ENCODE data around the gene SLF2.

Gene SLF2

GRCh38 chr10:100912605-100913469 lies at the start of gene SLF2:
TSS of gene SLF2 (plus strand) at chr10:100912963. CDS start at chr10:100913111, 148 bp downstream.
- peak; percentile 74 for DNase-seq

DNA sequence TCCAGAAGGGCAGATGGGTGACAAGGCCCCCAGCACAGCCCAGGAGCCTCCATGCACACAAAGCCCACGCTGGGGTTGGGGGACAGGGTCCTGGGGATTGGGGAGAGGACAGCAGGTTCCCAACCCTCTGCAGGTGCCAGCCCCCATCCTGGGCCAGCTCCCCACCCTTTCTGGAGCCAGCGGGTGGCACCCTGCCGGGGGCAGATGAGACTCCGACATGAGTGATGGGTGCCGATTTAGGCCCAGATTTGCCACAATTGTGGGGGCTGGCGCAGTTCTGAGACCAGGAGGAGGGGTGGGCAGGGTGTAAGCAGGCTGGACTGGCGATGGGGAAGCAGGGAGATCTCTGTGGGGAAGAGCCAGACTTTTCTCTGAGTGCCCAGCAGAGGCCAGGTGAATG lies 49.3 kb upstream of the SLF2 start:
- DNase-seq: no peak

DNA sequence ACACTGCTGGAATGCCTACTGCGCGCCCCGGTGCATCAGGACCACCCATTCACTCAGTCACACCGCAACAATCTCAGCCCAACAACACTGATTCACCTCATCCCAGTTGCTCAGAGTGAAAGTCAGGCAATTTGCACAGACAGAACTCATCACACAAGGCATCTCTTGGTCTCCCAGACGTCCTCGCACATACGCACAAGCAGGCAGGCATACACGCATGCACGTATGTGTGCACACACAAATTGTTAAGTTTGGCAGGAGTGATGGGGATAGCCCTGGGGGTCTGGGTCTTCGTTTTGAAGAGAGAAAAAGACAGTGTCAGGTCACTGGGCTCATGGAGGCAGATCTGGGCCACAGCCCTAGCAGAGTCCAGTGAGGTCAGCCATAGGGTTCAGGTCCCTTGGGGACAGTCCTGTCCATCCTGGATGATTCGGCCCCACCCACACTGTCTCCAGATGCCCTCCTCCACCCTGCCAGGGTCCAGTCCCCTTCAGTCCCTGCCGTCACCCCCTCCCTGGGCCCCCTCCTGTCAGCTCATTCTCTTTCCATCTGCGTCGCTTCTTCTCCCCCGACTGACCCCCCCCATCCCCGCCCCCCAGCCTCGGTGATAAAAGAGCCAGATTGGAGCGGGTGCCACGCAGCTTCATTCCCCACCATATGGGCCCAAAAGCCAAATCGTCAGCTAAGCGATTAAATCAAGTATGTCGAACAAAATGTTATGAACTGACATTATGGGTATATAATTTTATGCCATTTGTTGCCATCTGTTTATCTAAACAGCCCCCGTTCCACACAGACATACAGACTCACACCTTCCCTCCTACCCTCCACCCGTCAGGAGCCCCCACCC lies 48.5 kb upstream of the SLF2 start:
- no peak for DNase-seq

DNA sequence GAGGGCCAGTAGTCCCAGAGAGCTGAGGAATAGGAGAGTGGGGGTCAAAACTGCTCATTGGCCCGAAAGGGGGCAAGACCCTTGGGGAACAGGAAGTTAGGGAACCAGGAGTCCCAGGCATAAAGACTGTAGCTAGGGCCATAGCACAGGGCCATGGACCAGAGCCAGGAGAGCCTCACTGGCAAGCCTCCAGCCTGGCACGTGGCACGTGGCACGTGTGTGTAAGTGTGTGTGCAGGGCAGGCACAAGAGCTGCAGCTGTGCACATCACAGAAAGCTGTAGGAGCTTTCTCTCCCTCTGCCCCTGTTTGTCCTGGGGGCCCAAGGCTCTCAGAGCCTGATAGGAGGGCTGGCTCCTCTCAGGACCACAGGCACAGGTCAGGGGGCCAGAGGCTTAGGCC lies 47.8 kb upstream of the SLF2 start:
- DNase-seq: no peak

DNA sequence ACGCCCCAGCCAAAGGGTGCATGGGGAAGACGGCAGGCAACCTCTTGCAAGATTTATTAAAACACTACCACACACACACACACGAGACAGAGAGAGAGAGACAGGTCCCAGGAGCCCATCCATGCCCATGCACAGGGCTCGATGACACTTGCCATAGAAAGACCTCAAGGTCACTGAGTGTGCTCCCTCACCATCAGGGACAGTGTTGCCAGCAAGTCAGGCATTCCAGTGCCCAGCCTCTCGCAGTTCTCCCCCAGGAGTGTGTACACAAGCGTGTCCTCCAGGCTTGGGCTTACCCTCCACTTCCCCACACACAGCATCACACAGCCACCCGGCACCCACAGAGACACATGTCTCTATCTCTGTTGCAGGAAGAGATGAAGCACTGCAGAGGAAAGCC lies 46.8 kb upstream of the SLF2 start:
- DNase-seq: no peak

DNA sequence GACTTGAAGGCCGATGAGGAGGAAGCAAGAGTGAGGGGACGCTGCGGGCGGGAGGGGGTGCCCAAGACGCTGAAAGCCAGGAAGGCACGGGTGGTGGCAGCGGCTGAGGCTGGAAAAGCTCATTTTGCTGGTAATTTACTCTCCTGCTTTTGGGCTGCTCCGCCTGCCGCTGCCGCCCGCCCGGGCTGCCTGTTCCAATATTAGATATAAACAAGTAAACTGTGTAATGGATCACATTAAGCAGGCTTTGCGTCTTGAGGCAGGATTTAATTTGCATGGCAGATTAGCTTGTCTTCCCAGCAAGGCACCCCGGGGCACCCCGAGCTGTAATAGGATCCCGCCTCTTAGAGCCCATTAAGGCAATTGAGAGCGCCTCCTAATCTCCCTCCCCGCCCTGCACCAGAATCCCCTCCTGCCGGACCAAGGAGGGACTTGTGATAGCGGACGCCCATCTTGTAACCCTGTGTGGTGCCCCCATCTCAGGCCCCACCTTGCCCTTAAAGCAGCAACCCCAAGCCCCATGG lies 46.1 kb upstream of the SLF2 start:
- DNase-seq: peak; percentile 1

DNA sequence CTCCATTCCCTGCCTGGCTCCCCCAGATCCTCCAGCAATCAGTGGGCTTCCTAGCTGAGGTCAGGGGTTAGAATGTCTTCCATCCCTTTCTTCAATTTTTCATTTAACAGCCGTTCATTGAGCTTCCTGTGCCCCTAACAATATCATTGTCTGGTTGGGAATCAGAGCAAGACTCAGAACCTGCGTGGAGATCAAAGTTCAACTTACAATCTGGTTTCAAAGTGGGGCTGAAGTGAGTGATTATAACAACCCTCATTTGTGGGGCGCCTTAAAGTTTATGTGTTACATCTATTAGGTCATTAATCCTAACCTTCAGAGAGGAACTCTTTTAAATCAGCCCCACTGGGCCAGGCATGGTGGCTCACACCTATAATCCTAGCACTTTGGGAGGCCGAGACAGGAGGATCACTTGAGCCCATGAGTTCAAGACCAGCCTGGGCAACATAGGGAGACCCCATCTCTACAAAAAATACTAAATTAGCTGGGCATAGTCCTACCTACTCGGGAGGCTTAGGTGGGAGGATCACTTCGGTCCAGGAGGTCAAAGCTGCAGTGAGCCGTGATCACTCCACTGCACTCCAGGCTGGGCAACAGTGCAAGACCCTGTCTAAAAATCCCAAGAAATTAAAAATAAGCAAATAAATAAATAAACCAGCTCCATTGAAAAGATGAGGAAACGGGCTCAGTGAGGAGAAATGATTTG lies 45.4 kb upstream of the SLF2 start:
- no peak for DNase-seq

DNA sequence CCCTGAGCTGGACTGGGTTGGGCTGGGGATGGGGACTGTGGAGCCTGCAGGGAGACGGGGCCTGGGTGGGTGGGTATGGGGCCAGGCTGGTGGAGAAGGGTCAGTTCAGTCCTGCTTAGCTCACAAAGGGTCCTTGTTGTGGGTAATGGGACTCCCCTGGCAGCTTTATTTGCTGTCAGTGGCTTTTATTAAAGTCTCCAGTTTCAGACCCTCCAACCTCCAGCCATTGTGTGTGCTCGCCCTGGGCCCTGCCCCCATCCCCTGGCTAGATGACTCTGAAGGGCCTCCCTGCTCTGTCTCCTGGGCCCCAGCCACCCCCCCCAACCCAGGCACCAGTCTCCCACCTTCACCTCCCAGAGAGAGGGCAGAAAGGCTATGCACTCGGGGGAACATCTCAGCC lies 44.4 kb upstream of the SLF2 start:
- no peak for DNase-seq

GRCh38 chr10:100869399-100869798 lies 43.4 kb upstream of the SLF2 start:
- DNase-seq: no peak

DNA sequence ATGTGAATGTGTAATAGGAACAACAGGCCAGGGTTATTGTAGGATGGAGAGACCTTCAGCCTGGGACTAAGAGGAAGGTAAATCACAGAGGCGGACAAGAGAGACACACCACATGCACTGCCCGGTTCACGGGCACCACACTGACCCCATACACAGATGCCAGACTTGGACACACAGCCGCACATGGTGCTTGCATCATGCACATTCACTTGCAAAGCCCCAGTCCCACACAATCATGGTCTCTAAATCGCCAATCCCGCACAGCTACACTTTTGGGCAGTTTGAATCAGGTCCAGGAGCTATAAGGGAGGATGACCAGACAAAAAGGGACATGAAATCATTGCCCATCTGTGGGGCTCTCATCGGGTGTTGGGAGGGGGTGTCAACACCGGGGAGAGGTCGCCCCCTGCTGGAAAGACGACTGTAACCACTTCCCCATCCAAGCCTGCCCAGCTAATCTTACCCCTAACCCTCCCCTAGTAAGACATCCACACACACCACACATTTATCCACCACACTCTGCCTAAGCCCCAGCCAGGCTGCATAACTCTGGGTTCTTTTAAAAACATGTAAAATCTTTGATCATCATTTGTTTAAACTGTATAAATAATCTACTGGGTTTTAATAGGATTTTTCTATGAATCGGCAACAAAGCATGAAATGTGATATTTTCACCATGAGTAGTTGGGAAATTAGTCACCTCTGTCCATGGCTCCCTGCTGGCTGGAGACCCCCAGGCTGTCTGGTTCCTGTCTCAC lies 40.5 kb upstream of the SLF2 start:
- DNase-seq: no peak

DNA sequence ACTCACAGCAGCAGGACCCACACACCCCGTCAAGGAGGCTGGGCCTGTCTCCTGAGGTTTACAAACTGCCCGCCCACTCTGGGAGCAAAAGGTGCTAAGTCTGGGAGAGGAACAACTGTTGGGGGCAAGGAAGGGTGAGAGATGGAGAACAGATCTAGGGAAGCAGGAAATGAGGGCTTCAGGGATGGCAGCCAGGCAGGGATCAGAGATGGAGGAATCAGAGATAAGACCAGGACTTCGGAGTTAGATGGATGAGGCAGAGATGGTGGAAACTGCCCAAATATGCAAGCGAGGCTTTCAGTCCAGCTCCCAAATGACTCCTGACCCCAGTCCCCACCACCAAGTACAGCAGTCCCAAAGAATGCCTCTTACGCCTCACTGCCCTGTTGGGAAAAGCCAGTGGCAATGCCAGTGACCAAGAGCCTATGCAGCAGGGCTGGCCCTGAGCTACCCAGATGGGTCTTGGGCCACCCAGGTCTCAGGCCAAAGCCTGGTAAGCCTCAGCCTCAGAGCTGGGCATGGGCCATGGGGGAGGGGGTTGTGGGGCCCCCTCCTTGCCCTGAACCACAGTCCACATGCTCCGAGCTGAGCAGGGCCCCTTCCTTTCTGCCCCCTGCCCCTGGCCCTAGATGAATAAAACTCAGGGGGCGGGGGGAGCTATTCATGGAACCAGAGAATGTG lies 39.5 kb upstream of the SLF2 start:
- DNase-seq: no peak

DNA sequence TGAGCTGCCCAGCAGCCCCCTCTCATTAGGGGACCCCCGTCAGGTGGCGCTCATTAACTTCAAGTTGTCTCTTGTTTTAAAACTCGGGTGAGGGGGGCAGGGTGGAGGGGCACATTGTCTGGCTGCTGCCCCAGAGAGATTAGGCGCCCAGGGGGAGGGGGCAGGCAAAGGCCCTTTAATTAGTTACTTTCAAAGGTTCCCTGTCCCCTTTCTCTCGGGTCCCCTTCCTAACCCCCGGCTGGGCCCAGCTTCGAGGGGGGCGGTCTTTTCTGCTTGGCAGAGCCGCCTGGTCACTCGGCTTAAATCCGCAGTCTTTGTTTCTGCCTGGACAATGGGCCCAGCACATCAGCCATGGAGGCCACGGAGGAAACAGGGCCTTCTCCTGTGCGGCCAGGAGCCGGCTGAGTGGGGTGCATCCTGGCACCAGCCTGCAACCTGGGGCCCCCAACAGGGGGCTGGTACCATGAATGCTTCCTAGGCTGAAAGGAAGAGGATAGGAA lies 38.9 kb upstream of the SLF2 start:
- DNase-seq: no peak

DNA sequence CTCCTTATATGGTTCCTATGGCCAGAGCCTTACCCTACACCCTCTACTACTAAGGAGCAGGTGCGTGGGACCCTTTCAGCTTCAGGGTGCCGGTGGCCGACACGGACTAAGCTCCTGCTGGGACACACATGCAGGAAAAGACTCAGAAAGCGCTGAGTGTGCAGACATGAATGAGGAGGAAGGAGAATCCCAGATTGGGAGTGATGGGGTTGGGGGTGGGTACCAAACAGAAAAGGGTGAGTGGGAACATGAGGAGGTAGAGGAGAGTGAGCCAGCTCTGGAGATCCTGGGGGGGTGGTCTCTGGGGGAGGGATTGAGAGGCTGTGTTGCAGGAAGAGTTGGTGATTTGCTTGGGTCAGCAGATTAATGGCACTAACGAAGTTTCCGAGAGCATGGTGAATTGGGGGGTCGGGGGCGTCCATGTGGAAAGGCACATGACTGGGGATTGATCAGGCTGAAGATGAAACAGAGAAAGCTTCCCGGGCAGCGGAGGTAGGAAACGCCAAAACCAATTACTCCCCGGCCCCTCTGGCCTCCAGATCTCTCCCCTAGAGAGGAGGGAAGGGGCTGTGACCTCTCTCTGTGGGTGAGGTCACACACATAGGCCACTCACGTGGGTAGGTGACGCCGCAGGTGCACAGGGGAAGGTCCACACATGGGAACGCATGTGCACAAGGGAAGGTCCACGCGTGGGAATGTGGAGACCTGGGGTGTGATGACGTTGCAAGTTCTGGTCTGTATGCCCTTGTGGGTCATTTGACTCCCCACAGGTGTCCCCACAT lies 37.9 kb upstream of the SLF2 start:
- no peak for DNase-seq

DNA sequence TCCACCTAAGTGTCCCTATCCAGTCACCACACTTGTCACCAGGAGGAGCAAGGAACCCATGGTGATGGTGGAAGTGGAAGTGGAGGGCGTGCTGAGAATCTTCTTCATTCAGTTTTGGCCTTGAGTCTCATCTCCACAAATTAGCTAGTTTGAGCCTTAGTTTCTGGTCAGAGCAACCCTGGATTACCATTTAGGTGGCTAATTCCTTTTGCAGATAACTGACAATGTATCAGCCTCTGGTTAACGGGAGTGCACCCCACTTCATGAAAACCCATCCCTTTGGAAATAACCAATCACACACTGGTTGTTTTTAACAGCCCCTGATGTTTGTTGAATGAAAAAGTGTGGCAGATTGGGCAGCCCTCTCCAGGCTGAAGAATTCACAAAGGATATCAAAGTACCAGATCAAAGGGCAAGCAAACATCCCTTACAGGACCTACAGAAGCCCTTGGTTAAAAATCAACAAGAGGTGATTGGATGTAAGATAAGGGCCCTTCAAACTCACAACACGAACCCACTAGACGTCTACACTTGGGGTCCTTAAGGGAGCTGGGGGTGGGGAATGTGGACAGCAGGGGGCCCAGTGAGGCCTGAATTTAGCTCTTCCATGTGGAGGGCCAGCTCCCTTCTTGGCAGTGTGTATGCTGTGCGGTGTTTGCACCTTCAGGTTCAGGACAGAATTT lies 37.1 kb upstream of the SLF2 start:
- no peak for DNase-seq

- no peak for DNase-seq
Measured at GRCh38 chr10:100876585-100877460, 35.9 kb upstream of the SLF2 start.

DNA sequence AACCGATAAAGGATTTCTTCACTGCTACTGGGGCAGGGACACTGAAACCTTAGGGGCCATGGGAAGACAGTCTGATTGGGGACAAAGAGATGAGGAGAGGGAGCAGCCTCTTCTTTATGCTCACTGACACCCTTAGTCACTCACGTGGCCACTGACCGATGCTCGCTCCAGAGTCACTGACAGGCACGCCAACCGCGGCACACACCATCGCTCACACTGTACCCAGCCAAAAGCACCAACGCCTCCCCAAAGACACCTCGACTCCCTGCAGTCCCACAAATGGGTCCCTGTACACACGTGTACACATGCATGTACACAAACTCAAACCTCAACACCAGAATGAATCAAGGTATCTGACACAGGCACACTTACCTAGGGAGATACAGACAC lies 35.3 kb upstream of the SLF2 start:
- no peak for DNase-seq

GRCh38 chr10:100878291-100878910 lies 34.4 kb upstream of the SLF2 start:
- peak; percentile 3 for DNase-seq

DNA sequence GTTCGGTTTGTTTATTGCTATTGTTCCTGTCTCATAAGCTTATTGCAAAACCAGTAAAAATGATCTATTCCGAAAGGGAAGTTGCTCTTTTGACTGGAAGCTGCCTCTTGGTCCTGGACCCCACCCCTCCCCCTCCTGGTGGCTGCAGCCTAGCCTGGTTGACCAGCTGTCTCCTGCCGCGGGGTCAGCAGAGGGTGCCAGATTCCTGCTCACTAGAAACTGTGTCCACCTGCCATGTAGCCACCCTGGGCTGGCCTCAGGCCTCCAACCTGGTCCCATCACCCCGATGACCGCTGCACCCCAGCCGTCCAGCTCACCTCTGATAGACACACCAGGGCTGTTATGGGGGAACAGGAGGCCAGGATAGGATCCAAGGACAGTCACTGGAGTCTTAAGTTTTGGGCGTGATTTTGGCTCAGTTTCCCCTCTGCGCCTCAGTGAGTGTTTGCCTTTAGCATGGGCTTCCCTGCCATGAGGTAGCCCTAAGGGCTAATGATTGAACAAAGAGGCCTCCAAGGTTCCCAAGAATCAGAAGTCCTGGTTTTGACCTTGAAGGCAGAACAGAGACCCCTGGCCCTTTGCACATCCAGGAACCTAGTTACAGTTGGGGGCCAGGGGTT lies 32.9 kb upstream of the SLF2 start:
- no peak for DNase-seq
